Activated CD4-positive, alpha-beta T cell treated with anti-CD3 and anti-CD28 coated beads, Interleukin-2, amount 50 U/mL, for 1 hour (primary cell): ENCODE data around the gene IFRD1.
A peak's percentile ranks its signal among the peaks of the same experiment; 100 is the strongest.

Experiments used
- DNase-seq: peaks from one replicate; pipeline ENCODE4 v3.0.0-alpha.2; 2020

Gene IFRD1, protein sequence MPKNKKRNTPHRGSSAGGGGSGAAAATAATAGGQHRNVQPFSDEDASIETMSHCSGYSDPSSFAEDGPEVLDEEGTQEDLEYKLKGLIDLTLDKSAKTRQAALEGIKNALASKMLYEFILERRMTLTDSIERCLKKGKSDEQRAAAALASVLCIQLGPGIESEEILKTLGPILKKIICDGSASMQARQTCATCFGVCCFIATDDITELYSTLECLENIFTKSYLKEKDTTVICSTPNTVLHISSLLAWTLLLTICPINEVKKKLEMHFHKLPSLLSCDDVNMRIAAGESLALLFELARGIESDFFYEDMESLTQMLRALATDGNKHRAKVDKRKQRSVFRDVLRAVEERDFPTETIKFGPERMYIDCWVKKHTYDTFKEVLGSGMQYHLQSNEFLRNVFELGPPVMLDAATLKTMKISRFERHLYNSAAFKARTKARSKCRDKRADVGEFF

DNA sequence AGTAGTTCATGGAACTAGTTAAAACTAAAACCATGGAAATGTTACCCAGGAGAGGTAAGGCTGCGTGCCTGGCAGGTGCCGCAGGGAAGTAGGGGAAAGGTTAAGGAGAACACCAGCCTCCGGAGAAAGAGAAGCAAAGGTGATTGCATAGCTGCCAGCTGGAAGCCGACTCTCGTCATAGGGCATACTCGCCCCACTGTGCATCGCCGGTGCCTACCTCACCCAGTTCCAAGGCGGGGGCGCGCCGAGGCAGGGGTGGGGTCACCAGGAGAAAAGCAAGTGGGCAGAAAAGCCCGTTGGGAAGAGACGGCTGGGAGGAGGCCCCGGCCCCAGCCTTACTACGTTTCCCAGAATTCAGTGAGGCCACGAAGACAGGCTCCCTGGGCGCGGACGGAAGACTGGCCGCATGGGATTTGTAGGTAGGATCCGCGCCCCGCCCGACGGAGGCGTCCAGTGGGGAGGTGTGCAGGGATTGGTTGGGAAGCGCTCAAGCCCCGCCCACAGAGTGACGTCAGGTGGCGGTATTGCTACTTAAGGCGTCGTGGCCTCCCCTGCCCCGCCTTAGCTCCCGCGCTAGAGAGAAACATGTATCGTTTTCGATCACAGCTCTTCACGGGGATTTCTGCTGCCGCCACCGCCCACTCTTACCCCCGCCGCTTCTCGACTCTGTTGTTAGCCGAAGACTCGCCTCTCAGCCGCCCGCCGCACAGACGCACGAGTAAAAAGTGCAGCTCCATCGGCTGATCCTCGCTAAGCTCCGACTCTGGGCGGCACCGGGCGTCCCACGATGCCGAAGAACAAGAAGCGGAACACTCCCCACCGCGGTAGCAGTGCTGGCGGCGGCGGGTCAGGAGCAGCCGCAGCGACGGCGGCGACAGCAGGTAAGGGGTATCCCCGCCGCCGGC lies at the start of gene IFRD1:
Gene IFRD1, plus strand, starts transcription at position 559 of the 905 bp plus-strand sequence. Its CDS starts 229 bp downstream, at position 788.
- DNase-seq: peak; percentile 100

DNA sequence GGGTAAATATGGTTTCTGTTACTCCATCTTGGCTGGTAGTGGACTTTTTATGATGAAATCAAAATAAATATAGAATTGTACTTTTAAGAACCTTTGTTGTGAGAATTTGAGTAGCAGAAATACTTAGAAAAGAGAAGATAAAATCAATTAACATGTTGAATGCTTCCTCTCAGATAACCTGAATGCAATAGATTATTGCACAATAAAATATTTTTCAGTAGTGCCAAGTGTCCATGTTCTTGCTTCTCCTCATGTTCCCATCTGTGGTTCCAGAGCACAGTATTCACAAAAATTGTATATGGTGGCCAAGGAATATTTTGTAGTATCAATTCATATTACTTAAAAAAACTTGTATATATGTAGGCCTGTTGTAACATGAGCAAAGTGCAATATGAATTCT lies 45.9 kb upstream of the IFRD1 start:
- DNase-seq: no peak

DNA sequence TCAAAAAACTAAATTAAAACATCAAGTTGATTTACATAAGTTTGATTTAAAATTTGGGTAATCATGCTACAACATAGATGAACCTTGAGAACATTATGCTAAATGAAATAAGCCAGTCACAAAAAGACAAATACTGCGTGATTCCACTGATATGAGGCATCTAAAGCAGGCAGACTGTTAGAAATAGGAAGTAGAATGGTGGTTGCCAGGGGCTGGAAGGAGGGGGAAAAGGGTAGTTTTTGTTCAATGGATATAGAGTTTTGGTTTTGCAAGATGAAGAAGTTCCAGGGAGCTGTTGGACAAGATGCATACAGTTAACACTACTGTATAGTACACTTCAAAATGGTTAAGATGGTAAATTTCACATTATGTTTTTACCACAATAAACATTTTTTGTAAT lies 45.0 kb upstream of the IFRD1 start:
- no peak for DNase-seq

GRCh38 chr7:112407261-112407660 lies 43.0 kb upstream of the IFRD1 start:
- no peak for DNase-seq

- no peak for DNase-seq
These were observed 40.2 kb upstream of the IFRD1 start for GRCh38 chr7:112410092-112410491.

DNA sequence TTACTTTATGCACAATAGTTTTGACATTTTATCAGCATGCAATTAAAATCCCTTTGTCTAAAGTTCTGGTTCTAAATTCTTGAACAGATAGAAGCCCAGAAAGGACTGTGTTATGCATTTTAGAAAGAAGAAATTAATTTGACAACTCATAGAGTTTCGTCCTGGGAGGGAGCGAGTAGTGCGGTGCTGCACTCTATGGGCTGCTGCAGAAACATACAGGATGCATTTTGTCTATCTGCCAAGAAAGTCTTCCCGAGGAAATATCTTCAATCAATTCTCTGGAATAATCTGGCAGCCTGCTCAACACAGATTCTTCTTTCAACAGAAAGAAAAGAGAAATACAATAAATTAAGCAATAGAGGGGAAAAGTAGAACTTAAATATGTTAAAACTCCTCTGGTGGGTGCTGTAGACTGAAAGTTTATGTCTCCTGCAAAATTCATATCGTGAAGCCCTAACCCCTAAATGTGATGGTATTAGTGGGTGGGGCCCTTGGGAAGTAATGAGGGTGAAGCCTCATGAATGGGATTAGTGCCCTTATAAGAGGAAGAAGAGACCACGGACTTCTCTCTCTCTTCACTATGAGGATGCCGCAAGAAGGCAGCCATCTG lies 39.0 kb upstream of the IFRD1 start:
- no peak for DNase-seq

DNA sequence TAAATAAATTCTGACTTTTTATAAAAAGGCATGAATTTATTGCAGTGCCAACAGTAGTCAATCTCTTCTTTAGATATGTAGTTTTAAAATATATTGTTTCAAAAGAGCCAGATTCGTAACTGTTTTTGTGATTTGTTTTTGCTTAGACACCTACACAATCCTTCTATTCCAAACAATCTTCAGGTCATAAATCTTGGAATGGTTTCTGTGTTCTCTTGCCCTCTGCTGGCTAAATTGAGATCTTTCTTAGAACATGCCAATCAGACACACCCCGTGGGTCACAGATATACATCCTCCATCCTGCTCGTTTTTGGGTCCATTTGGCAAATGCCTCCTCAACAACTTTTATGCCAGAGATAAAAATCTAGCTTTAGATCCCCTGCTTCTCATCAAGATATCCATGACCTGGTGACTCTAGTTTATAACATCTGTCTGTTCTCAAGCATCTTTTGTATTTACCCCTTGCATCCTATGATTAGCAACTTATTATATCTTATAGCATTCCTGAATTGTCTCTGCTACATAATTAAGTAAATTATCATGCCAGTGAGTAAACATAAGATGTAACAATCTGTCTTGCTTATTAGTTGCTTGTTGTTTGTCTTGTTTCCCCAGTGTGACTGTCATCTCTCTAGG lies 35.3 kb upstream of the IFRD1 start:
- no peak for DNase-seq

DNA sequence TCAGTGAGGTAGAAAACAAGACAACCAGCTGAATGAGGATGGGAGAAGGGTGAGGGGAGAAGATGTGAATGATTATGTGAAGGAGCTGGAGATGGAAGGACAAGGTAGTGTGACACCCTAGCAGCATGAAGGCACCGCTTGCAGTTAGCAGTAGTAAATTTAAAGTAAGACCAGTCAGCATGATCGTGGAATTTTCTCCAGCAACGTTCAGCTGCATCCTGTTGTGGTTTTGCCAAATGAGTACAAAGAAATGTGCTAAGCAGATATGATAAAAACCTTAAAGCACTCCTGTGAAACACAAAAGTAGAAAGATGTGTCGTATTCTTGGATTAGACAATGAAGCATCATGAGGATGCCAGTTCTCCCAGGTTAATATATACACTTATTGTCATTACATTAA lies 34.1 kb upstream of the IFRD1 start:
- DNase-seq: no peak

DNA sequence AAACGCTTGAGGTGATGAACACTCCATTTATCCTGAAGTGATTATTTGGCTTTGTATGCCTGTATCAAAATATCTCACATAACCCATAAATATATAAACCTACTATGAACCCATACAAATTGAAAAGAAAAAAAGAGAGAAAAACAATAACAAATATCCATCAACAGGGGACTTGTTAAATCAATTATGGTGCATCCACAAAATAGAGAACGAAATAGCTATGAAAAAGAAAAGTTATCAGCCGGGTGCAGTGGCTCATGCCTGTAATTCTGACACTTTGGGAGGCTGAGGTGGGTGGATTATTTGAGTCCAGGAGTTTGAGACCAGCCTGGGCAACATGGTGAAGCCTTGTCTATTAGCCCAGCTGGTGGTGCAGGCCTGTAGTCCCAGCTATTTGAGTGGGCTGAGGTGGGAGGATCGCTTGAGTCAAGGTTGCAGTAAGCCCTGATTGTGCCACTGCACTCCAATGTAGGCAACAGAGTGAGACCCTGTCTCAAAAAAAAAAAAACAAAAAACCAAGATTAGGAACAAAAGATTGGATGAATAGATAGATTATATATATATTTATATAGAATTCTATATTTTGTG lies 30.6 kb upstream of the IFRD1 start:
- DNase-seq: no peak

- no peak for DNase-seq
These were observed 29.9 kb upstream of the IFRD1 start for GRCh38 chr7:112420236-112420861.

GRCh38 chr7:112421666-112422486 lies 28.4 kb upstream of the IFRD1 start:
- no peak for DNase-seq

DNA sequence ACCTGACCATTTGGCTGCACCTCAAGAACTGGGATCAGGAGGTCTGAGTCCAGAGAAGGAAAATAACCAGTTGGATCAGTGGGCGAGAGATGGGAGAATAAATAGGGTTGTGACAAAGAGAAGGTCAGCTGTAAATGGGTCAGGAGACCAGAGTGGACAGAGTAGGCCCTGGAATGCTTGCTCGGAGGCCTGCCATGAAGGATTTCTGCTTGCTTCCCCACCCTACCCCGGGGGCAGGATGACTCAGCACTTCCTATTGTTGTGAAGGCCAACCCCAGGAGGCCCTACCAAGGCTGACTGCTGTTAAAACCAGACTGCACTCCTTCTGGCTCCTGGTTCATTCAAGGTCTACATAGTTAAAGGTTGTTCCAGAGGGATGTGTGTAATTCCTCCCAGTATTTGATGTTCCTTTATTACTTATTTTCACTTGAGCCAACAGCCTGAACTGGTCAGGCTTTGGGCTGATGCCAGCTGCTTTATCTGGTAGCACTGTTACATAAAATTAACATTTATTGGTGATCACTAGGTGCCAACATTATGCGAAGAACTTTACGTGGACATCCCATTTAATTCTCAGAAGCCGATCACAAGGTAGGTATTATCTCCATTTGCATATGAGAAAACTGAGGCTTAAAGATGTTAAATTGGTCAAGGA lies 27.3 kb upstream of the IFRD1 start:
- DNase-seq: no peak

DNA sequence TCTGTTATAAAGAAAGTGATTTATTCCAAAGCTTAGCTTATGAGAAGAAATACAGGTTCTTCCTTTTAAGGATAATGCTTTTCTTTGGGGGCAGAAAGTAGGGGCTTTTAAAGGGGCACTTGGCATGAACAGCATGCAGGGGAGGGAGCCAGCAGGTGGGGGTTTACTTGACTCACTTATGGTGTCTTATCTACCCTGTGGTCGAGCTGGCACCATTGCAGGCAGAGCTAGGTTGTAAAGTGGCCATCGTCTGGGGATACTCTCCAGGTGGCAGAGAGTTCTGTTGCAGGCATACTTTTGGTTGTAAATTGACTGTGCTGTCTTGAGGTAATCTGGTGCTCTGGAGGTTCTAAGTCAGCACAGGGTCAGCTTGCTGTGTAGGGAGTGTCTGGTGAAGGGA lies 26.3 kb upstream of the IFRD1 start:
- no peak for DNase-seq

GRCh38 chr7:112427984-112428383 lies 22.3 kb upstream of the IFRD1 start:
- DNase-seq: no peak

GRCh38 chr7:112428715-112429114 lies 21.5 kb upstream of the IFRD1 start:
- no peak for DNase-seq

DNA sequence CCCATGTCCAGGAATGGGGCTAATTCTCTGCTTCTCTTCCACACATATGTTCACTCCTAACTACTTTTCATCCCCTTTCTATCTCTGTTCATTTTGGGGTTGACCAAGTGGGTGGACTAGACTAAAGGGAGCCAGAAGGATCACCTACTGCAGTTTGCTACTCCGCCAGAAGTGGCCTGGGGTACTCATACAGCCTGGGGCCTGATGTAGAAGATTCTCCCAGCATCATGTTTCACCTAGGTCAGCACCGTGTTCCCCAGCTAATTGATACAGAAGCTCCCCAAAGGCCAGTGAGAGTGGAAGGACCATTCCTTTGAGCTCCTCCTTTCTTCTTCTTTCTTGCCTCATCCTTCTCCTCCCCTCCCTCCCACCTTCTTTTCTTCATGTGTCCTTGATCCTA lies 19.6 kb upstream of the IFRD1 start:
- no peak for DNase-seq

GRCh38 chr7:112431803-112432202 lies 18.5 kb upstream of the IFRD1 start:
- DNase-seq: no peak

GRCh38 chr7:112433289-112433688 lies 17.0 kb upstream of the IFRD1 start:
- no peak for DNase-seq

DNA sequence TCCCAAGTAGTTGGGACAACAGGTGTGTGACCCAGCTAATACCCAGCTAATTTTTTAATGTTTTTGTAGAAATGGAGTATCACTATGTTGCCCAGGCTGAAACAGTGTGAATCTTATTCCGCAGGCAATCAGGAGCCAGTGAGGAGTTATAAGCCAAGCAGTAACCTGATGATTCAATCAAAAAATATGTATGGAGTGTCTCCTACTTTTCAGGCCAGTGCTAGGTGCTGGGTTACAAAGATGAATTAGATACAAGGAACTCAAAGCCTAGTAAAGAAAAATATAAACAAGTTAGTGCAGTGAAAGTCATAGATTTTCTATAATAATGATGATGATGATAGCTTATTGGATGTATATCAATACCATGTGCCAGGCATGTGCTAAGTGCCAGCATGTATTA lies 13.2 kb upstream of the IFRD1 start:
- DNase-seq: no peak

DNA sequence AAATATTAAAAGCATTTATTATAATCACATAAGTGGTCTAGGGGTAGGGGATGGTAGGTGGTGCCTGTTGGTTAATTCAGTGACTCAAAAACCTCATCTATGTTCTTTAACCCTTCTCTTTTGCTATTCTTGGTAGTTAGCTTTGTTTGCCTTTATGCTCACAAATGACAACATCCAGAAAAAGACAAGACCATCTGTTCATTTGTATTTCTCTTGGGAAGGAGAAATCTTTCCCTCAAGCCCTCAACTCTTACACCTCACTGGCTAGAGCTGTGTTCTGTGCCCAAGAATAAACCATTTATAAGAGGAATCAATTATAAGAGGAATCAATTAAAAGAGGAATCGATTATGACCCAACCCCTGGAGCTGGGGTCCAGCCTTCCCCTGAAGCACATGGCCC lies 10.8 kb upstream of the IFRD1 start:
- DNase-seq: no peak

DNA sequence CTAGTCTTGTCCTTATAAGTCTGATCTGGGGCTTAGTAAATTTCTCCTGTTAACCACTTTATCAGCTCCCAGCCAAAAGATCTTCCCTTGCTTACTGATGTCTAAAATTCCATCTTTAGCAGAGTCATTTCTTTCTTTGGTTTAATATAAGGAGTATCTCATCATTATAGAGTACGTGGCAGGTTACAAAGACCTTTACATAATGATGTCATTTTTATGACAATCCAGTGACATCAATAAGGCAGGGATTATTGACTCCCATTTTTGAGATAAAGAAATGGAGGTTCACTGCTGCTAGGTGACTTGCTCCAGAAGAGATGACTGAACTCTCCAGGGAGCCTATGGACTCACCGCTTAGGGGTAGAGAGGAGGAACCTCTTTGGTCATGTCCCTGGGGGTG lies 8.1 kb upstream of the IFRD1 start:
- no peak for DNase-seq
